RPMI8226 (cell line): ENCODE results near the gene TAP1.

Source experiments
- DNase-seq: peaks from one replicate; pipeline ENCODE4 v3.0.0-alpha.2; 2015

The TAP1 gene

GRCh38 chr6:32799168-32799567 is 54.3 kb downstream of the TAP1 start:
- no peak for DNase-seq

- peak; percentile 68 for DNase-seq
Measured at GRCh38 chr6:32796848-32797776, 56.4 kb downstream of the TAP1 start.
